ENCODE results near the gene GPC5. TPM values are rescaled to one million over a fixed set of nuclear protein-coding genes. Genes with fewer than 3 reads are reported as not detected.

Gene GPC5
- total and polyA plus RNA-seq, 2 experiments from 2014 or later: 0.32 TPM; not detected in 1

DNA sequence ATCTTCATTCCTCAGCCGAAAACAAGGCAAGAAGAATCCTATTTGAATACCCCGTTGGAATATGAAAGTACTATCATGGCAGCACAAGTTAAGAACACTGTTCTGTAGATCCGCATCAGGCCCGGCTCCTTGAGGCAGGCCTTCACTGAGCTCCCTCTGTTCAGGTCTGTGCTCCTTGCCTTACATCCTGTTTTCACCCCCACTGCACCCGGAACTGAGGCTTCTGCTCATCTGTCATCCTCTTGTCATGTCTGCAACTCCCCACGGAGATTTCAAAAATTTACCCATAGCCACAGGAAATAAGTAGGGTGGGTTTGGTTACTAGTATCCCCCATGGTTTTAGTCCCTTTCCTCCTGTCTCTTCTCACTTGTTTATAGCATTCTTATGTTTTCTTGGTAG lies 861.9 kb downstream of the GPC5 start:
- in situ Hi-C loops (cut with MboI): no loop called here
- H3K9me2 ChIP-seq (ENCODE audit: insufficient read depth): no peaks in the 10 kb centered on the region
- no peaks in the 10 kb centered on the region for H3K79me2 ChIP-seq (ENCODE audit: insufficient read depth)

DNA sequence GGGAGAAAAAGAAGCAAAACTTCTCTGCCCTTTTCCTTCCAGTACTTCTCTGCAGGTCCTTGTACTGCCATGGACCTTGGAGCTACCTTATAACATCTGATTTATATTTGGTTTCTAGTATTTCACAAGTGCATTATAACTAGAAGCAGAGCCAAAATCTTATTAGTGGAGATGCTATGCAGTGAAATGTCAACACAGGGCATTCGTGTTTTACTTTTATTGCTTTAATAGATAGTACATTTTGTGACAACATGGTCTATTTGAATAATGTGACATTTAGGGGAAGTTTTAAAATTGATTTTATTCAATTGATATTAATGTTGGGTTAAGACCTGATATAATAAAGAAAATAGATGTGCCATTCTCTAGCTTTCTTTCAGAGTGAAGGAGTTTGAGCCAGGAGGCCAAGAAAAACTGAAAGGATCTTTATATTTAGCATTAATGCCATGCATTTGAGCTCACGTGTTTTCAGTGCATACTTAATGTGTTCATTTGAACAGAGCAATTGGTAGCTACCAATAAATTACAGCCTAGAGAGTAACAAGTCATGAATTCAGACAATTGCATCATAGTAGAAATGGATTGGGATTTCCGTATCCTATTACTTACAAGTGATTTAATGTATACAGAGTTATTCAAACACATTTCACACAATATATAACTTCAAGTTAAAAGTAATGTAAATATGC lies 863.8 kb downstream of the GPC5 start:
- H3K4me2 ChIP-seq (ENCODE audit: unreplicated experiment): no peak overlapping the region
- DNase-seq: no peak
- no peak overlapping the region for H3K9ac ChIP-seq
- H3K9me3 ChIP-seq (ENCODE audit: low read depth): no peaks in the 10 kb centered on the region
- H3K9me2 ChIP-seq (ENCODE audit: insufficient read depth): no peaks in the 10 kb centered on the region
- WGBS, 2 experiments (ENCODE audit: low coverage in 1 of 2, low lambda C conversion rate in 2 of 2, missing lambda C conversion rate in 2 of 2): 12 to 14% methylated on average over 3 of the region's 3 CpGs
- no peak overlapping the region for H3K4me3 ChIP-seq
- H3K4me1 ChIP-seq (ENCODE audit: insufficient read depth): no peaks in the 10 kb centered on the region
- no peaks in the 10 kb centered on the region for H3K27me3 ChIP-seq (replicated peaks; ENCODE audit: insufficient read depth)
- H3K79me2 ChIP-seq (ENCODE audit: insufficient read depth): no peaks in the 10 kb centered on the region
- no peaks in the 10 kb centered on the region for H3F3A ChIP-seq (ENCODE audit: insufficient read depth)
- H2AFZ ChIP-seq: no peak overlapping the region
- no peak overlapping the region for H3K27ac ChIP-seq
- in situ Hi-C loops (cut with MboI): no loop called here
- no peaks in the 10 kb centered on the region for H3K36me3 ChIP-seq (ENCODE audit: low read depth)
- no peaks in the 10 kb centered on the region for H4K20me1 ChIP-seq (ENCODE audit: insufficient read depth)
- TF ChIP-seq EZH2phosphoT487 (IDR thresholded peaks at IDR 0.05; ENCODE audit: insufficient read depth, low read depth) (no peak), EZH2 (IDR thresholded peaks at IDR 0.05; ENCODE audit: insufficient read depth, poor library complexity, severe bottlenecking) (no peak)

More for the DNA sequence above, 861.9 kb downstream of the GPC5 start:
- H3K4me1 ChIP-seq (ENCODE audit: insufficient read depth): no peaks in the 10 kb centered on the region
- H3K4me3 ChIP-seq: no peak overlapping the region
- WGBS, 2 experiments (ENCODE audit: low coverage in 1 of 2, low lambda C conversion rate in 2 of 2, missing lambda C conversion rate in 2 of 2): 36 to 42% methylated on average over 6 of the region's 6 CpGs
- no peaks in the 10 kb centered on the region for H3F3A ChIP-seq (ENCODE audit: insufficient read depth)
- no peak overlapping the region for H3K9ac ChIP-seq
- no peak overlapping the region for H2AFZ ChIP-seq
- no peaks in the 10 kb centered on the region for H3K36me3 ChIP-seq (ENCODE audit: low read depth)
- no peak for DNase-seq
- no peaks in the 10 kb centered on the region for H3K27me3 ChIP-seq (replicated peaks; ENCODE audit: insufficient read depth)
- TF ChIP-seq EZH2phosphoT487 (IDR thresholded peaks at IDR 0.05; ENCODE audit: insufficient read depth, low read depth) (no peak), EZH2 (IDR thresholded peaks at IDR 0.05; ENCODE audit: insufficient read depth, poor library complexity, severe bottlenecking) (no peak)
- no peak overlapping the region for H3K4me2 ChIP-seq (ENCODE audit: unreplicated experiment)
- no peak overlapping the region for H3K27ac ChIP-seq
- H4K20me1 ChIP-seq (ENCODE audit: insufficient read depth): no peaks in the 10 kb centered on the region
- no peaks in the 10 kb centered on the region for H3K9me3 ChIP-seq (ENCODE audit: low read depth)

DNA sequence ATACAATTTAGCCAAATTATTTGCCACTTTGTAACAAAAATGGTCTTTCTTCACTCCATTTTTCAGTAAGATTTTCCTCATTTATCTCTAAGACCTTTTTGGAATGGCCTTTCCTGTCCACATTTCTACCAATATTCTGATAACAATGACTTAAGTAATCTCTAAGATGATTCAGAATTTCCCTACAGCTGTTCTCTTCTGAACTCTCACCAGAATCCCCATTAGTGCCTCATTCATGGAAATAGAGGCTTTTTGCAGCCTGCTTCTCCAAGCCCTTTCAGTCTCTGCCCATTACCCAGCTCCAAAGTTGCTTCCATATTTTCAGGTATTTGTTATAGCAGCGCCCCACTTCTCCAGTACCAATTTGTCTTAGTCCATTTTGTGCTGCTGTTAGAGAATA lies 867.0 kb downstream of the GPC5 start:
- no peaks in the 10 kb centered on the region for H3K9me3 ChIP-seq (ENCODE audit: low read depth)
- no peaks in the 10 kb centered on the region for H3K27me3 ChIP-seq (replicated peaks; ENCODE audit: insufficient read depth)
- H3K36me3 ChIP-seq (ENCODE audit: low read depth): no peaks in the 10 kb centered on the region
- no peak overlapping the region for H3K27ac ChIP-seq
- no peaks in the 10 kb centered on the region for H3K79me2 ChIP-seq (ENCODE audit: insufficient read depth)
- H2AFZ ChIP-seq: no peak overlapping the region
- no peaks in the 10 kb centered on the region for H4K20me1 ChIP-seq (ENCODE audit: insufficient read depth)
- TF ChIP-seq EZH2 (IDR thresholded peaks at IDR 0.05; ENCODE audit: insufficient read depth, poor library complexity, severe bottlenecking) (no peak), EZH2phosphoT487 (IDR thresholded peaks at IDR 0.05; ENCODE audit: insufficient read depth, low read depth) (no peak)
- no peak for DNase-seq
- H3K4me3 ChIP-seq: no peak overlapping the region
- H3K4me2 ChIP-seq (ENCODE audit: unreplicated experiment): no peak overlapping the region
- no peaks in the 10 kb centered on the region for H3K9me2 ChIP-seq (ENCODE audit: insufficient read depth)
- H3K9ac ChIP-seq: no peak overlapping the region
- H3F3A ChIP-seq (ENCODE audit: insufficient read depth): no peaks in the 10 kb centered on the region
- no peaks in the 10 kb centered on the region for H3K4me1 ChIP-seq (ENCODE audit: insufficient read depth)
- in situ Hi-C loops (cut with MboI): no loop called here
- WGBS, 2 experiments (ENCODE audit: low coverage in 1 of 2, low lambda C conversion rate in 2 of 2, missing lambda C conversion rate in 2 of 2): 17 to 29% methylated on average over 1 of the region's 1 CpG

DNA sequence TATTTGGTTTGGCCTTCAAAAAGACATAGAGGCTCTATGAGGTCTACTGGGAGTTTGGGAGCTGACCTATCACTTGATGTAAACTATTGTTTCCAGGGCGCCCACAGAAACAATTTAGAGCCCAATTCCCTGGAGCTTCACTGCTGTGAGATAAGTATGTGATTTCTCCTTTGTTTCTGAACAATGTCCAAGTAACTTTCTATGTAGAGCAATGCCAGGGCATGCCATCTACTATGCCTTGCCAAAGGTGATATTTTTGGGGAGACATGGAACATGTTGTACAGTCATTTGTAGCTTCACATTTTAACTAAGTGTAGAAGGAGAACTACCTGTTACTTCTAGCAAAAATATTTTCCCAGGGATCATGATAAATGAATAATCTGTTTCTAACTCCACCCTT lies 872.6 kb downstream of the GPC5 start:
- H3K9ac ChIP-seq: no peak overlapping the region
- in situ Hi-C loops (cut with MboI): no loop called here
- no peaks in the 10 kb centered on the region for H3K4me1 ChIP-seq (ENCODE audit: insufficient read depth)
- no peak for DNase-seq
- no peak overlapping the region for H3K4me3 ChIP-seq
- H2AFZ ChIP-seq: no peak overlapping the region
- H3K27me3 ChIP-seq (replicated peaks; ENCODE audit: insufficient read depth): no peaks in the 10 kb centered on the region
- WGBS, 2 experiments (ENCODE audit: low coverage in 1 of 2, low lambda C conversion rate in 2 of 2, missing lambda C conversion rate in 2 of 2): 0 to 12% methylated on average over 1 of the region's 1 CpG
- no peaks in the 10 kb centered on the region for H4K20me1 ChIP-seq (ENCODE audit: insufficient read depth)
- no peak overlapping the region for H3K27ac ChIP-seq
- H3K9me2 ChIP-seq (ENCODE audit: insufficient read depth): no peaks in the 10 kb centered on the region
- H3K9me3 ChIP-seq (ENCODE audit: low read depth): no peaks in the 10 kb centered on the region
- TF ChIP-seq EZH2phosphoT487 (IDR thresholded peaks at IDR 0.05; ENCODE audit: insufficient read depth, low read depth): no peak
- TF ChIP-seq EZH2 (IDR thresholded peaks at IDR 0.05; ENCODE audit: insufficient read depth, poor library complexity, severe bottlenecking): no peak
- H3F3A ChIP-seq (ENCODE audit: insufficient read depth): no peaks in the 10 kb centered on the region
- no peaks in the 10 kb centered on the region for H3K79me2 ChIP-seq (ENCODE audit: insufficient read depth)
- no peak overlapping the region for H3K4me2 ChIP-seq (ENCODE audit: unreplicated experiment)
- H3K36me3 ChIP-seq (ENCODE audit: low read depth): no peaks in the 10 kb centered on the region

Data from GM23248 (cell line).